HEK293 (cell line): Measurements from ENCODE around the gene GTF3C5.

ENCODE experiments used
- KLF8 ChIP-seq: fragments of 450-650 bp; formaldehyde crosslinking; IDR thresholded peaks from 2 replicates; pipeline ENCODE4 v1.5.1; 2016; ENCODE audit warnings: missing biosample characterization, missing genetic modification characterization
- ZFP3 ChIP-seq: fragments of 450-650 bp; formaldehyde crosslinking; IDR thresholded peaks from 2 replicates; pipeline ENCODE4 v1.5.1; 2016; ENCODE audit warnings: low read depth, missing biosample characterization, missing genetic modification characterization
- ZNF792 ChIP-seq: fragments of 450-650 bp; formaldehyde crosslinking; IDR thresholded peaks from 2 replicates; pipeline ENCODE4 v1.5.1; 2016; ENCODE audit warnings: missing biosample characterization, missing genetic modification characterization

- TF ChIP-seq KLF8, result no peak
- TF ChIP-seq ZNF792 (tag by site-specific recombination), result no peak
- no peak for TF ChIP-seq ZFP3 (tag by site-specific recombination)
Measured at GRCh38 chr9:133107245-133107722, 76.5 kb downstream of the GTF3C5 start.
